ENCODE measurements around the gene ERO1A. TPM values are rescaled to one million over a fixed set of nuclear protein-coding genes. Genes with fewer than 3 reads are reported as not detected.
A peak's percentile ranks its signal among the peaks of the same experiment; 100 is the strongest.
"Not testable (repeated sequence)": the region's sequence is repeated elsewhere in the genome, so short reads cannot be mapped to it uniquely, and the experiment has no call there.

The ERO1A gene, protein sequence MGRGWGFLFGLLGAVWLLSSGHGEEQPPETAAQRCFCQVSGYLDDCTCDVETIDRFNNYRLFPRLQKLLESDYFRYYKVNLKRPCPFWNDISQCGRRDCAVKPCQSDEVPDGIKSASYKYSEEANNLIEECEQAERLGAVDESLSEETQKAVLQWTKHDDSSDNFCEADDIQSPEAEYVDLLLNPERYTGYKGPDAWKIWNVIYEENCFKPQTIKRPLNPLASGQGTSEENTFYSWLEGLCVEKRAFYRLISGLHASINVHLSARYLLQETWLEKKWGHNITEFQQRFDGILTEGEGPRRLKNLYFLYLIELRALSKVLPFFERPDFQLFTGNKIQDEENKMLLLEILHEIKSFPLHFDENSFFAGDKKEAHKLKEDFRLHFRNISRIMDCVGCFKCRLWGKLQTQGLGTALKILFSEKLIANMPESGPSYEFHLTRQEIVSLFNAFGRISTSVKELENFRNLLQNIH
- total RNA-seq: 32.8 and 47.8 TPM in 2 replicates
- polyA plus RNA-seq (2012): 18.6 TPM

DNA sequence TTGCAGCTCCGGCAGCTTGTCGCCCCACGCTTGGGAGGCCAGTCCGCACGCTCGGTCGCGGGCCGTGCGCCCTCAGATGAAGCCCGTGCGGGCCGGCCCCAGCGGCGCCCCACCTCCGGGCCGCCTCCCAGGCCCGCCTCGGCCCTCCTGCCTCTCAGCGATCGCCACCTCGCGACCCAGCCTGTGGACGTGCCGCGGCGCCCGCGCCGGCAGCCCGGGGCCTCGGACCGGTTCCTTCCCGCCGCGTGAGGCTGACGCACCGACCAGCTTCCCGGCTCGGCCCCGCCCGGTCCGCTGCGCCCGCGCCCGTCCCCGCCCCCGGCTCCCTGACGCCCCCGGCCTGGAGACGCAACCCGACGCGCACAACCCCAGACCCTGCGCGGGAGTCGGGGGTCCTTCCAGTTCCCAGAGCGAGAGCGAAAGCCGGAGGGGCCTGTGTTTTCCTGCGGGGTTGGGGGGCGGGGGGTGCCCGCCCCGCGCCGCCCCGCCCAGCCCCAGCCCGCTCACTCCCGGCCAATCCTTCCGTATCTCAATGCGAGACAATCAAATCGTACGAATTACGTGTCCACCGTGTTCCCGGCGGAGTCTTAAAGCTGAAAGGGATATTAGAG is at the start of gene ERO1A:
TSS of gene ERO1A (minus strand) at position 78 of the 611 bp plus-strand sequence. CDS start at position 1, 77 bp downstream.
- DNase-seq (ENCODE audit: low read depth): peak; percentile 91

DNA sequence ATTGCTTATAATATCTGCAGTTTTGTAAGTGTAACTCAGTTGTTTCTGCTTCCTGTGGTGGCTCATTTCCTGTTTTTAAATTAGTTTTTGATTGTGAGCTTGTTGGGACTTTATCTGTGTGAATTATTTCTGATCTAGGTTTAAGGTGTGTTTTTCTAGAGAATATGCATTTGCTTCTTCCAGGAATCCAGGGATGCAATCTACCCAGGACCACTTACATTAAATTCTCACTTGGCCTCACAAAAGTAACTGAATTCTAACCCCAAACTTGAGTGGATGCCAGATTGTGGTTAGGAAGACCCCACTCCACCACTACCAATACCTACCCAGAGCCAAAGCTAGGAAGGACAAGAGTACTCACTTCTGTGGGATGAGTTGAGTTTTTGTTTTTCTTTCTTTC is 46.5 kb upstream of the ERO1A start:
- DNase-seq (ENCODE audit: low read depth): no peak

GRCh38 chr14:52740751-52741150 is 45.4 kb upstream of the ERO1A start:
- DNase-seq (ENCODE audit: low read depth): no peak

DNA sequence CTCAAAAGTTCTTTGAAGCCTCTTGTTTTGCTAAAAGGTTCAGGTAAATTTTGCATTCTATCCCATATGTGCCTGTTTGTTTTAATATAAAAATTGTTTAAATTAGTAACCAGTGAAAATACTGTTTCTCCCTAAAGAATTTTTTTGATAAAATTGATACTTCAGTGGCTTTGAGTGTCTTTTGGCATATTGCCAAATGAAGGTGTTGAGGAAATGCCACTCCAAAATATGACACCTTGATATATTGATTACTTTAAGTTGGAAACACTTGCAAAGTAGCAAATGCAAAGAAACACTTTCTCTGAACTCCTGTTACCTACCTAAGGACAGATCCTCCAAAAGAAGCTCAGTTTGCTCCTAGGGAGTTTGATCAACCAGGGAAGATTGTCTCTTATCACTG is 43.1 kb upstream of the ERO1A start:
- DNase-seq (ENCODE audit: low read depth): no peak

DNA sequence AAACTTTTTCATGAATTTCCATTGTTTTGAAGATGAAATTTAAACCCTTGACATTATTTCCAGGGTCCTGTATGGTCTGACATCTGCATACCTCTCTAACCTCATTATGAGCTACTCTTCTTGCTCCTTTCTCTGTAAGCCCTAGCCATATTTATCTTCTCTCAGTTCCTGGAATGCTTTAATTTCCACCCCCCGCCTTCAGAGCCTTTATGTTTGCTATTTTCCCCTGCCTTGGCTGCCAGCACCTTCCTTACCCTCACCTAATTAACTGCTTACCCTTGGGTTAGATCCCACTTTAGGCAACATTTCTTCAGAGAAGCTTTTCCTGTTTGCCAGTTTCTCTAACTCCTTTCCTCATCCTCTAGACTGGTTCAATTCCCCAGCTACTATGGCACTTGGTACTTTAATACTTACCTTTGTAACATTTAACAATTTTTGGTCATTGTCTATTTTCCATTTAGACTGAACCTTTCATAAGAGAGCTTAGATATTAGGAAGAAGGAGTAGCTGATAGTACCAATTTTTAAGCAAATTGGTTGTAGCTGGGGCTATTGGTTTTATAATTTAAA is 40.6 kb upstream of the ERO1A start:
- no peak for DNase-seq (ENCODE audit: low read depth)

DNA sequence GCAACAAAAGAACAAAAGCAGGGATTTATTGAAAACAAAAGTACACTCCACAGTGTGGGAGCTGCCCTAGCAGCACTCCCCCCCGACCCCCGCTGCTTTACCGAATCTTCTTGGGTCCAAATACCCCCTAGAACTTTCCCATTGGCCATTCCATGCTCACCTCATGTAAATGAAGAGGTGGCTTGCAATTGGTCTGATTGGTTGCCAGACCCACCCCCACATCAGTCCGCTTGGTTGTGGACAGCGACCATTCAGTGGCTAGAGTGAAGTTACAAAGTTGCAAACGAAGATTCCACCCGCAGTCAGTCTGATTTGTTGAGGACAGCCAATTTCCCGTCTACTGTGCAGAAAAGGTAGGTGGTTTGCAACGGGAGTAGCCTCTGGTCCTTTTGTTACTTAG is 38.5 kb upstream of the ERO1A start:
- DNase-seq (ENCODE audit: low read depth): no peak

DNA sequence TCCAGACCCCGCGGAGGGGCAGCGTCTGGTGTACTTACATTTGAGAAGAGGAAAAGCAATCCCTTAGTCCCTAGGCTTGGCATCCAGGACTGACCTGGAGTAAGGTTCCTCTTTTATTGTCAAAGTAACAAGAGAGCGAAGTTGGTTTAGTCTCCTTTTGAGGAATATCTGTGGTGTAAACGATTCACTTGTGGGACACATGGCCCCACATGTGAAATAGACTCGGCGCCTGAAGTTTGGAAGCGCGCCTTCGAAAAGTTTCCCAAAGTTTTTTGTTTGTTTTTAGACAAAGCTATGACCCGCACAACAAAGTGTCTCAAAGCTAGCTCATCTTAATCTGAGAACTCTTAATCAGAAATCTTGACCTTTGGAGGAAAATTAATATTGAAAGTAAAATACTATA is 35.4 kb upstream of the ERO1A start:
- peak; percentile 40 for DNase-seq (ENCODE audit: low read depth)

- peak; percentile 98 for DNase-seq (ENCODE audit: low read depth)
These were observed 34.8 kb upstream of the ERO1A start, which contains the start of gene STYX for GRCh38 chr14:52729925-52730708. Gene STYX (plus strand): TSS chr14:52730166. CDS start chr14:52730475, 309 bp downstream.

DNA sequence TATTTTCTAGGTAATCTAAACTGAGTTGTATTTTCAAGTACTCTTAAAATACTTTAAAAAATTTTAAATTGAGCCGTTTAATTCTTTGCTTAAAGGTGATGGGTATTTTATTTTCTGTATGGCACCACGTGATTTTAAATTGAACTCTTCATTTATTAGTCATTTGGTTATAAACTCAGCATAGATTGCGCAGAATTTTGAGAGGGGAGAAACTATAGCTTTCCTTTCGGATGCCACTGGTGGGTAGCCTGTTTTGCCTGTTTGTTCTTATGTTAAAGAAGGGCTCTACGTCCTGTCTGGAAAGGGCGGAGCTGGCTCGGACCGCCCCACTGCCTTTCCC is 34.2 kb upstream of the ERO1A start:
- no peak for DNase-seq (ENCODE audit: low read depth)

GRCh38 chr14:52729035-52729434 is 33.7 kb upstream of the ERO1A start:
- DNase-seq (ENCODE audit: low read depth): not testable (repeated sequence)

DNA sequence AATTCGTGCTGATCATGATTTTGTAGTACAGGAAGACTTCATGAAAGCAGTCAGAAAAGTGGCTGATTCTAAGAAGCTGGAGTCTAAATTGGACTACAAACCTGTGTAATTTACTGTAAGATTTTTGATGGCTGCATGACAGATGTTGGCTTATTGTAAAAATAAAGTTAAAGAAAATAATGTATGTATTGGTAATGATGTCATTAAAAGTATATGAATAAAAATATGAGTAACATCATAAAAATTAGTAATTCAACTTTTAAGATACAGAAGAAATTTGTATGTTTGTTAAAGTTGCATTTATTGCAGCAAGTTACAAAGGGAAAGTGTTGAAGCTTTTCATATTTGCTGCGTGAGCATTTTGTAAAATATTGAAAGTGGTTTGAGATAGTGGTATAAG is 32.2 kb upstream of the ERO1A start:
- not testable (repeated sequence) for DNase-seq (ENCODE audit: low read depth)

DNA sequence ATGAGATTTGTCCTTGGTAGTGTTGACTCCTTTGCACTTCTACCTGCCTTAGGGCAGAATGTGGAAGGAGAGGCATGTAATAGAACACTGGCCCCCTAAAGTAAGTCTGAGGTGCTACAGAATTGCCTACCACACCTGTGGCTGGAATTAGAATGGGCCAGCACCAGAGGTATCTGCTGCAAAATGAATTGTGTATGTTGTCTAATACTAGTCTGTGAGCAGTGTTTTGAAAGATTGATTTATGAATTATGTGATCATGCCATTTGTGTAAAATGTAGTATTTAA is 28.9 kb upstream of the ERO1A start:
- DNase-seq (ENCODE audit: low read depth): no peak

DNA sequence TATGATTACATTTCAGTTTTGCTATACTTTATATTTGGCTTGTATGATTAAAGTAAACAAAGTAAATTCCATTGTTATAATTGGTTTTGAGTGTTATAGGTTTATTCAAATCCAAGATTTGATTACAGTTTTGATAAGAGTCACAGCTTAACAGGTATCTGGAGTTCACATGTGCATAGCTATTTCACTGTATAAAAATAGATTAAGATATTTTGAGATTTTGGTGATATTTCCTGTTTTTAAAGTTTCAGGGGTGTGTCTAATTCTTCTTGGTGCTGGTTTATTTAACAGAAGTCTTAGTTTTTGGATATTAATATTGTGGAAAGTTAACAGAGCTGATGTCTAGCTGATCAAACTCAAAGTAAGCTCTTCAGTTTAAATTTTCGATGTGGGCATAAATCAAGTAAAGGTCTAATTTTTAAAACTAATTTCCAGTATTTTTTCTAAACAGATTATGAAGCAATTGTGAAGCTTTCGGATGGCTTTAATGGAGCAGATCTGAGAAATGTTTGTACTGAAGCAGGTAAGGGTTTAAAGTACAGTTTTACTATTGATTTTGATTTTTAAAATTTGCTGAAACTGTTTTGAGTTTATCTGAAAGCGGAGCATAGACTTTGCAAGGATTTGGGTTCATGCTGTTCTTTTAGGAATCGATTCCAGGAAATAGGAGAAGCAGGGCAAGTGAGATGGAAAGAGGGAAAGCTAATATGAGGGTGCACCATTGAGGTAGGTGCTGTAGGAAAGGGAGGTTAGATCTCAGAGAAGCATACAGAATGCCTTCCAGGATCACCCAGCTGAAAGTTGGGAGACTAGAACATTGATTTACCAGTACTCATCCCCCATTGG is 28.4 kb upstream of the ERO1A start:
- DNase-seq (ENCODE audit: low read depth): no peak

- no peak for DNase-seq (ENCODE audit: low read depth)
These were observed 20.8 kb upstream of the ERO1A start for GRCh38 chr14:52716155-52716554.

- DNase-seq (ENCODE audit: low read depth): peak; percentile 25
These were observed 16.3 kb upstream of the ERO1A start for GRCh38 chr14:52711666-52712065.

DNA sequence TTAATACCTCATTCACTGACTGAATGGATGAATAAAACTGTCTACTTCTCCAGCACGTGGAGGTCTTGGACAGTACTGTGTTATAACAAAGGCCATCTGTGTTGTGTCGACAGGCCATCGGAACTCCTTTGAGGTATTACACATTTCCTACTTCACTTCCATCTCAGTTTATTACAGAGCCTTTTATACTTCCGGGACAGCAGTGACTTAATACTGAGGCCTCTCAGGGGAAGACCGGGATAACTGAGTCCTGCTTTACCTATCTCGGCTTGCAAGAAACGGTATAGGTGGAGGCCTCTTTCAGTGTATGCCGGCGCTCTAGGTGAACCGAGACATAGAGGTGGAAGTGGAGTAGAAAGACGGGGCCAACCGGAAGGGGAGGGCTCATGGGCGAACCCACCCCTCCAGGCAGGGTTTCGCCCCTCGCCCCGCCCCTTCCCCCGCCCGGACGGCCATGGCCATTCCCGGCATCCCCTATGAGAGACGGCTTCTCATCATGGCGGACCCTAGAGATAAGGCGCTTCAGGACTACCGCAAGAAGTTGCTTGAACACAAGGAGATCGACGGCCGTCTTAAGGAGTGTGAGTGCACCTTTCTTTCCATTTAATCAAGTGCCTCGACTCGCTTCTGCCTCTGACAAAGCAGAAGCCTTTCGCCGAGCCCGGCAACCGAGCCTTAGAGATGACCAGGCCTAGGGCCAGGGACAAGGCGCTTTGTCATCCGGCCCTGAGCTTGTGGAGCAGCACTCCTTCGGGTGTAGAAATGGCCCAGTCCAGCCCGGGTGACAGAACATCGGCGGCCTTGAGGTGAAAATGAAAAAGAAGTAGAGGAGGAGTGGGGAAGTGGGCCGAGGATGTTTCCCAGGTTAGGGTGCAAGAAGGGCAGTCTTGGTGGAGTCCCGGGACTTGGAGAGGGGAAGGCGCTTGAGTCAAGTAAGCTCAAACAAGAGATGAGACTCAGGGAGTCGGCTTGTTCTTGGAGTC is 11.7 kb upstream of the ERO1A start, which contains the start of gene PSMC6:
TSS of gene PSMC6 (plus strand) at position 477 of the 983 bp plus-strand sequence. CDS start at position 497, 20 bp downstream.
- peak; percentile 93 for DNase-seq (ENCODE audit: low read depth)

DNA sequence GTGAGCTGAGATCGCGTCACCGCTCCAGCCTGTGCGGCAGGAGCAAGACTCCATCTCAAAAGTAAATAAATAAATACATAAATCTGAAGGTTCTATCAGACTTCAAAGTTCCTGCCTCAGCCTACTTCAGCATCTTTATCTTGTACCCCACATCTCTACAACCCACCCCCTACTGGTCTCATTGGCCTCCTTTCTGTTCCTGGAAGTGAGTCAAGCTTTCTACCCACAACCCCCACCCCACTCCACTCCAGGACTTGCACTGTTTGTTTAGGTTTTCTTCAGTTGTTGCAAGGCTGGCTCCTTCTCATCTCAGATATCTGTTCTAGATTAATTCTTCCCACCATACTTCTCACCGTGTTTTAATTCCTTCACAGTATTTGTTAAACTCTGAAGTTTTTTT is 10.9 kb upstream of the ERO1A start:
- no peak for DNase-seq (ENCODE audit: low read depth)

GRCh38 chr14:52703664-52704063 is 8.3 kb upstream of the ERO1A start:
- DNase-seq (ENCODE audit: low read depth): no peak

DNA sequence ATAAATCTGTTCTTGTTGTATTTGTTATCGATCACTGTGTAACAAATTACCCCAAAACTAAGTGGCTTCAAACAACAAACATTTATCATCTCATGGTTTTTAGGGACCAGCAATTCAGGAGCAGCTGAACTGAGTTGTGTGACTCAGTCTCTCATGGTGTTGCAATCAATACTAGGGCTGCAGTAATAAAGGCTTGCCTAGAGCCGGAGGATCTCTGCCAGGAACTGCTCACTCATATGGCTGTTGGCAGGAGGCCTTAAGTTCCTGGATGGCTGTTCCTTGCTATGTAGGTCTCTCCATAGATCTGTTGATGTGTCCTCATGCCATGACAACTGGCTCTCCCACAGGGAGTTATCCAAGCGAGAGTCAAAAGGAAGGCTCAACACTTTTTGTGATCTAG is 7.9 kb upstream of the ERO1A start:
- DNase-seq (ENCODE audit: low read depth): peak; percentile 46
